ENCODE data around the gene PSMG1.

PSMG1 gene

DNA sequence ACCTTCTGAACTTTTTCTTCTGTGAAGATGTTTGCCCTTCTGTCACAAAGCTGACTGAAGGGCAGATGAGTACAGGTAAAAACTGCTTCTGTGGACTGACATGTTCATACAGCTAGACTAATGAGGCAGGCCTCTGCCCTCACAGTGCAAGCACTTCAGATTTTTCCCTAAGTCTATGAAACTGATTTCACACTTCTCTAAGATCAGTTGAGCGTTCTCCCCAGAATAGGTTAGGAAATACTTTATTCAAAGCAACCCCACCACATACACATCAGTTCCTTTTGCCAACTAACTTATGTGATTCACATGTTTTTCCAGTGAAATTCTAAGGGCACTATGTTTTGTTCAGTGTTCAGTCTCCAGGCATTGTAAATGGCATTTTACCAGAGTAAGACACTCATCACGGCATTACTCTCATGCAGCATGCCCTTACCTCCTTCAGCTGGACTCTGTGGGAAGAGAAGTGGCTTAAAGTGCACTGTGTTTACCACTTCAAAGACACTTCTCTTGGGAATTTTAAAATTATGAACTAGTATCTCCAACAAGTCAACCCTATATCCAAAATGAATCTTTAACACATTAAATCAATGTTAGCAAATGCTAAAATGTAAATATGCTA is 5.4 kb upstream of the PSMG1 start:
- H3K9me3 ChIP-seq (ENCODE audit: control insufficient read depth, low read length): no peaks in the 10 kb centered on the region
- no peak overlapping the region for H3K27ac ChIP-seq (ENCODE audit: insufficient read depth, low read depth, low read length, poor library complexity, severe bottlenecking)
- H3K4me3 ChIP-seq (ENCODE audit: insufficient read depth, low read depth, low read length): no peak overlapping the region
- H3K4me1 ChIP-seq (ENCODE audit: control insufficient read depth, insufficient read depth, low read length): no peaks in the 10 kb centered on the region
- 99 to 100% methylated on average over 2 of the region's 2 CpGs for WGBS, 2 experiments
- no peaks in the 10 kb centered on the region for H3K27me3 ChIP-seq (ENCODE audit: control insufficient read depth, insufficient read depth, low read length, poor library complexity, severe bottlenecking)
- no peaks in the 10 kb centered on the region for H3K36me3 ChIP-seq (ENCODE audit: control insufficient read depth, insufficient read depth, low read length)

DNA sequence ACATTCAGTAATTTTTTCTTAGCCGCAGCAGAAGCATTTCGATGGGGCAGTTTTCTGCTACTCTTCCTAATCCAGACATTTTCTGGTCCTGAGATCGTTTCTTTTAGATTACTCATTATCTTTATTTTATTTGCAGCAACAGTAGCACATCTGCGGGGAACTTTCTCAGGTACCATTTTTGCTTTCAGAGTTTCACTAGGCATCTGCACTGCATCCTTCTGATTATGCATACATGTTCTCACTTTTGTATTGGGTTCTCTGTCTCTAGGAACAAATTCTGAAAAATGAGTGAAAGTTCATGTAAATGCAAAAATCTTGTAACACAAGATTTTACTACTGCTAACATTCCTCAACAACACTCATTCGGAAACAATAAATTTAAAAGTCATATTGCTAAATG is 3.9 kb upstream of the PSMG1 start:
- no peak overlapping the region for H3K4me3 ChIP-seq (ENCODE audit: insufficient read depth, low read depth, low read length)
- H3K36me3 ChIP-seq (ENCODE audit: control insufficient read depth, insufficient read depth, low read length): no peaks in the 10 kb centered on the region
- no peaks in the 10 kb centered on the region for H3K9me3 ChIP-seq (ENCODE audit: control insufficient read depth, low read length)
- H3K27me3 ChIP-seq (ENCODE audit: control insufficient read depth, insufficient read depth, low read length, poor library complexity, severe bottlenecking): no peaks in the 10 kb centered on the region
- no peak overlapping the region for H3K27ac ChIP-seq (ENCODE audit: insufficient read depth, low read depth, low read length, poor library complexity, severe bottlenecking)
- H3K4me1 ChIP-seq (ENCODE audit: control insufficient read depth, insufficient read depth, low read length): peaks cover 4% of the 10 kb centered on the region
- WGBS, 2 experiments: 95% methylated on average over 4 of the region's 5 CpGs

DNA sequence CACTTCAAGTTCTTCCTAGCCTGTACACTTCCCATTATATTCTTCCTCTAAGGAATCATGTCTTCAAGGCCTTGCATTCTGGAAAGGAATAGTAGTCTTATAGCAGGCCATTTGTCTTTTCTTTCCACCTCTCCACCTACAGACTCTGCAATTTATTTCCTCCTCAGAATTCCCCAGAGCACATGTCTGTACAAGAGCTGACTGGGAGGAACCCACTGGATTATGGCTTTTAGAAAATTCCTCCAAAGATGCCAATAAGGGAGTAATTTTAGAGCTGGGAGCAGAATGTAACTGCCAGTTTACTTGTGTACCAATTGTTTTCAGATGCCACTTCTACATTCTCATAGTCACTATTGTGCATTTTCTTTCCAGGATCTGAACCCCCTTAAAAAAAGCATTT is 3.4 kb upstream of the PSMG1 start:
- Histone ChIP-seq H3K4me1 (ENCODE audit: control insufficient read depth, insufficient read depth, low read length) (peaks cover 6% of the 10 kb centered on the region), H3K27me3 (ENCODE audit: control insufficient read depth, insufficient read depth, low read length, poor library complexity, severe bottlenecking) (no peaks in the 10 kb centered on the region), H3K36me3 (ENCODE audit: control insufficient read depth, insufficient read depth, low read length) (no peaks in the 10 kb centered on the region), H3K27ac (ENCODE audit: insufficient read depth, low read depth, low read length, poor library complexity, severe bottlenecking) (no peak overlapping the region), H3K9me3 (ENCODE audit: control insufficient read depth, low read length) (no peaks in the 10 kb centered on the region), H3K4me3 (ENCODE audit: insufficient read depth, low read depth, low read length) (no peak overlapping the region)

- Histone ChIP-seq H3K27me3 (ENCODE audit: control insufficient read depth, insufficient read depth, low read length, poor library complexity, severe bottlenecking) (no peaks in the 10 kb centered on the region), H3K27ac (ENCODE audit: insufficient read depth, low read depth, low read length, poor library complexity, severe bottlenecking) (no peak overlapping the region), H3K4me1 (ENCODE audit: control insufficient read depth, insufficient read depth, low read length) (peaks cover 6% of the 10 kb centered on the region), H3K4me3 (ENCODE audit: insufficient read depth, low read depth, low read length) (no peak overlapping the region), H3K9me3 (ENCODE audit: control insufficient read depth, low read length) (no peaks in the 10 kb centered on the region), H3K36me3 (ENCODE audit: control insufficient read depth, insufficient read depth, low read length) (peaks cover 3% of the 10 kb centered on the region)
- WGBS, 2 experiments: 89 to 100% methylated on average over 1 of the region's 2 CpGs
Measured at GRCh38 chr21:39185157-39185556, 1.9 kb upstream of the PSMG1 start.

GRCh38 chr21:39184050-39184980 is 1.1 kb upstream of the PSMG1 start:
- peak overlapping the region; percentile 78 for H3K4me3 ChIP-seq (ENCODE audit: insufficient read depth, low read depth, low read length)
- peaks cover 6% of the 10 kb centered on the region for H3K4me1 ChIP-seq (ENCODE audit: control insufficient read depth, insufficient read depth, low read length)
- H3K9me3 ChIP-seq (ENCODE audit: control insufficient read depth, low read length): no peaks in the 10 kb centered on the region
- peaks cover 6% of the 10 kb centered on the region for H3K36me3 ChIP-seq (ENCODE audit: control insufficient read depth, insufficient read depth, low read length)
- peak overlapping the region; percentile 87 for H3K27ac ChIP-seq (ENCODE audit: insufficient read depth, low read depth, low read length, poor library complexity, severe bottlenecking)
- 4 to 5% methylated on average over 21 to 22 of the region's 22 CpGs for WGBS, 2 experiments
- H3K27me3 ChIP-seq (ENCODE audit: control insufficient read depth, insufficient read depth, low read length, poor library complexity, severe bottlenecking): no peaks in the 10 kb centered on the region

DNA sequence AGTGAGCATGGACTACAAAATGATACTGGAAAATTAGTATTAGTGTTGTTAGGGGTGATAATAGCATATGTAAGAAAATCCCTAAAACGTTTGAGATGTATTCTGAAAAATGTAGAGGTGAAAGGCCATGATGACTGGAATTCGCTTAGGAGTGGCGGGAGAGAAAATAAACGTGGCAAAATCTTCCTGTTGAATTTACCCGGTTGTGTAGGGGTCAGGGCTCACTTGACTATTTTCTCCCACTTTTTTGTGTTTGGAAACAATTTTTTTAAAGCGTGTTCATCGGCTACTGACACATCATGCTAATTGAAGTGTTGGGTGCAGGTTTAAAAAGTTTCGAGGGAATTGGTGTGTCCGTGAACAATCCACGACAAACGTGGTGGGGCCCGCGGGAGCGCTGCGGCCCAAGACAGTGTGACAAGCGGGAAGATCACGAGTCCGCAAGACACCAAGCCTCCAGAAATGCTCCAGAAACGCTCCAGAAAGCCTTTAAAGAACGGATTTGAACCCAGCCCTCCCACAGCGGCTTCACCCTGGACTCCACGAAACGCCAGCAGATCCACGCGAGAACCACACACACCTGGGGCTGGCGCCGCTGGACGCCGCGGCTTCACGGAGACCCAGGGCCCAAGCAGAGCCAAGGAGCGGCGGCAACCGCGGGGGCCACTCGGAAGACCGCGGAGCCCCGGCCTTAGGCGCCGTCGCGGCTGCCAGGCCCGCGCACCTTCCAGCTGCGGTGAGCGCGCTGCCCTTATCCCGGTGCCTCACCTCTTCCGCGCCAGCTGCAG is 573 bp downstream of the PSMG1 start:
- Histone ChIP-seq H3K36me3 (ENCODE audit: control insufficient read depth, insufficient read depth, low read length) (peaks cover 12% of the 10 kb centered on the region), H3K27me3 (ENCODE audit: control insufficient read depth, insufficient read depth, low read length, poor library complexity, severe bottlenecking) (no peaks in the 10 kb centered on the region), H3K27ac (ENCODE audit: insufficient read depth, low read depth, low read length, poor library complexity, severe bottlenecking) (peak overlapping the region; percentile 37), H3K4me3 (ENCODE audit: insufficient read depth, low read depth, low read length) (peak overlapping the region; percentile 78), H3K9me3 (ENCODE audit: control insufficient read depth, low read length) (no peaks in the 10 kb centered on the region), H3K4me1 (ENCODE audit: control insufficient read depth, insufficient read depth, low read length) (peaks cover 6% of the 10 kb centered on the region)
- WGBS, 2 experiments: 1% methylated on average over 51 of the region's 51 CpGs

- 72 to 74% methylated on average over 8 of the region's 8 CpGs for WGBS, 2 experiments
- Histone ChIP-seq H3K4me3 (ENCODE audit: insufficient read depth, low read depth, low read length) (peak overlapping the region; percentile 78), H3K9me3 (ENCODE audit: control insufficient read depth, low read length) (no peaks in the 10 kb centered on the region), H3K27ac (ENCODE audit: insufficient read depth, low read depth, low read length, poor library complexity, severe bottlenecking) (no peak overlapping the region), H3K36me3 (ENCODE audit: control insufficient read depth, insufficient read depth, low read length) (peaks cover 12% of the 10 kb centered on the region), H3K27me3 (ENCODE audit: control insufficient read depth, insufficient read depth, low read length, poor library complexity, severe bottlenecking) (no peaks in the 10 kb centered on the region), H3K4me1 (ENCODE audit: control insufficient read depth, insufficient read depth, low read length) (peaks cover 6% of the 10 kb centered on the region)
Measured at GRCh38 chr21:39182016-39182415, 1.2 kb downstream of the PSMG1 start.

- no peaks in the 10 kb centered on the region for H3K9me3 ChIP-seq (ENCODE audit: control insufficient read depth, low read length)
- H3K27ac ChIP-seq (ENCODE audit: insufficient read depth, low read depth, low read length, poor library complexity, severe bottlenecking): no peak overlapping the region
- 85 to 89% methylated on average over 4 of the region's 4 CpGs for WGBS, 2 experiments
- peaks cover 6% of the 10 kb centered on the region for H3K4me1 ChIP-seq (ENCODE audit: control insufficient read depth, insufficient read depth, low read length)
- no peak overlapping the region for H3K4me3 ChIP-seq (ENCODE audit: insufficient read depth, low read depth, low read length)
- H3K36me3 ChIP-seq (ENCODE audit: control insufficient read depth, insufficient read depth, low read length): peaks cover 12% of the 10 kb centered on the region
- no peaks in the 10 kb centered on the region for H3K27me3 ChIP-seq (ENCODE audit: control insufficient read depth, insufficient read depth, low read length, poor library complexity, severe bottlenecking)
Measured at GRCh38 chr21:39181205-39181818, 1.9 kb downstream of the PSMG1 start.

DNA sequence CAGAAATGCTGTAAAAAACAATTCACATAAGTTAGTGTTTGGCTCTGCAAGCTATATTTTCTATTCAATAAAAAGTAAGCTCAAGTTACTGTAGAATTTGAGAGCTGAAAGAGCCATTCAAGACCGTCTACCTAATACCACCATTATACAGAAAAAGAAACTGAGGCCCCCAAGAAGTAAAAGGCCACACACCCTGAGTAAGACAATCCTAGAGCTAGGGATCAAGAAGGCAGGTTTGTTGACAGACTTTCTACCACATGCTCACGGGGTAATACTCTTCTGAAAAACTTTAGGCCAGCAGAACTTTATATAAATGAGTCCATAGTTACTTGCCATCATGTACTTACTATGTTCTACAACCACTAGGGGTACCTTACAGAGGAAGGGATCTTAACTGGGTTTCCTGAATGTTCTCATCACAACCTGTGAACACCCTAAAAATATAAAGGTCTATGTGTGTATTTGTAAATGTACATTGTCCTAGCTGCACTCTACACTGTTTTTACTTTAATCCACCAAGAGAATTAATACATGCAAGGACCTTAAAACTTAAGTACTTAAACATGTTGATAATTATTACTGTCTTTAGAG is 2.7 kb downstream of the PSMG1 start:
- Histone ChIP-seq H3K36me3 (ENCODE audit: control insufficient read depth, insufficient read depth, low read length) (peaks cover 12% of the 10 kb centered on the region), H3K27me3 (ENCODE audit: control insufficient read depth, insufficient read depth, low read length, poor library complexity, severe bottlenecking) (no peaks in the 10 kb centered on the region)
- 92 to 95% methylated on average over 2 of the region's 2 CpGs for WGBS, 2 experiments

More for the DNA sequence above, 2.7 kb downstream of the PSMG1 start:
- H3K9me3 ChIP-seq (ENCODE audit: control insufficient read depth, low read length): no peaks in the 10 kb centered on the region
- H3K4me3 ChIP-seq (ENCODE audit: insufficient read depth, low read depth, low read length): no peak overlapping the region
- H3K27ac ChIP-seq (ENCODE audit: insufficient read depth, low read depth, low read length, poor library complexity, severe bottlenecking): no peak overlapping the region
- peaks cover 6% of the 10 kb centered on the region for H3K4me1 ChIP-seq (ENCODE audit: control insufficient read depth, insufficient read depth, low read length)

Data from ectodermal cell (in vitro differentiated cells).